K562 (cell line): ENCODE measurements around the gene DCTN2. TPM values are rescaled to one million over a fixed set of nuclear protein-coding genes. Genes with fewer than 3 reads are reported as not detected.

Experiments
- ATAC-seq: fragments of 200-7000 bp; cut with Tn5 transposase; 3 replicates; pipeline ENCODE4 v1.9.1; 2020; ENCODE audit warnings: moderate library complexity
- BruUV-seq: library from RNA; stranded (reverse); fragments of 400-500 nt; replicated peaks from 2 replicates; lab custom pipeline; 2021; lab: Mats Ljungman, UMichigan
- CTCF ChIA-PET: fragments of 300-600 bp; formaldehyde crosslinking; extraction: SDS; loops from one replicate; lab custom pipeline; 2021; ENCODE audit warnings: low intra/inter-chr PET ratio; lab: Yijun Ruan, JAX
- POLR2A ChIA-PET: fragments of 300-600, 350-650 bp; sonication (Branson Sonifier 250); formaldehyde crosslinking; extraction: SDS; loops from one replicate; lab custom pipeline; 2021; ENCODE audit warnings: antibody characterized with exemption, inconsistent platforms; lab: Yijun Ruan, JAX
- DNase-seq, 4 experiments: peaks; one replicate each; pipeline versions ENCODE4 v3.0.0 to v3.0.0-alpha.2; 2011 to 2018; ENCODE audit warnings: low spot score in 3 of 4, mixed read lengths in 3 of 4; ENCODE audit errors: extremely low read depth in 1 of 4
- FAIRE-seq: peaks from 2 replicates; lab custom pipeline; 2011; peaks lifted over from hg19 to GRCh38; lab: Jason Lieb, UNC
- H2AFZ ChIP-seq: 2 replicates; pipeline ENCODE4 v1.6.0; 2011; ENCODE audit warnings: low read depth, low read length, control low read depth, inconsistent platforms
- H3K27ac ChIP-seq: fragments of 200-600 bp; 3 replicates; pipeline ENCODE4 v1.8.0; 2011; ENCODE audit warnings: low read depth, mild to moderate bottlenecking, control low read depth, inconsistent platforms, low read length, moderate library complexity, mixed read lengths; ENCODE audit errors: extremely low read depth
- H3K27me3 ChIP-seq, 2 experiments: fragments of 300-600 bp in 1 of 2; 2 replicates in 1 of 2; 3 replicates in 1 of 2; pipeline versions ENCODE4 v1.6.0 to v1.8.0; 2011; ENCODE audit warnings: inconsistent platforms in 2 of 2, low read length in 2 of 2, mild to moderate bottlenecking in 1 of 2, mixed read lengths in 1 of 2, moderate library complexity in 1 of 2; ENCODE audit not compliant: control insufficient read depth in 2 of 2, insufficient read depth in 2 of 2
- H3K36me3 ChIP-seq: fragments of 300-600 bp; 3 replicates; pipeline ENCODE4 v1.8.0; 2011; ENCODE audit warnings: mild to moderate bottlenecking, low read length, inconsistent platforms; ENCODE audit not compliant: control insufficient read depth, insufficient read depth
- H3K4me1 ChIP-seq, 2 experiments: fragments of 200-600 bp in 1 of 2; replicated peaks in 1 of 2; 2 replicates in 1 of 2; 3 replicates in 1 of 2; pipeline versions ENCODE4 v1.5.1 to v1.8.0; 2011; ENCODE audit warnings: inconsistent platforms in 2 of 2, low read length in 2 of 2, mild to moderate bottlenecking in 1 of 2, mixed read lengths in 1 of 2, moderate library complexity in 1 of 2; ENCODE audit not compliant: control insufficient read depth in 2 of 2, insufficient read depth in 2 of 2
- H3K4me2 ChIP-seq: 2 replicates; pipeline ENCODE4 v1.6.1; 2011; ENCODE audit warnings: low read length, control low read depth, inconsistent platforms, mixed read lengths; ENCODE audit not compliant: insufficient read depth
- H3K4me3 ChIP-seq: fragments of 200-600 bp; sonication (generic), shearing (Covaris generic); 2 replicates; pipeline ENCODE4 v1.5.1; 2016; ENCODE audit warnings: control low read depth, inconsistent platforms
- H3K79me2 ChIP-seq: fragments of 200-600 bp; 3 replicates; pipeline ENCODE4 v1.8.0; 2011; ENCODE audit warnings: low read length, inconsistent platforms; ENCODE audit not compliant: control insufficient read depth, insufficient read depth
- H3K9ac ChIP-seq, 2 experiments: 2 replicates each; pipeline versions ENCODE4 v1.6.0 to v1.6.1; 2011; ENCODE audit warnings: low read depth in 2 of 2, low read length in 2 of 2, control low read depth in 1 of 2, inconsistent platforms in 1 of 2, mild to moderate bottlenecking in 1 of 2, mixed read lengths in 1 of 2; ENCODE audit not compliant: insufficient read depth in 1 of 2
- H3K9me1 ChIP-seq: one replicate; pipeline ENCODE4 v1.6.0; 2011; ENCODE audit warnings: inconsistent platforms, mild to moderate bottlenecking, low read length, moderate library complexity; ENCODE audit not compliant: control insufficient read depth, insufficient read depth
- H3K9me3 ChIP-seq: replicated peaks from 2 replicates; pipeline ENCODE4 v1.5.1; 2011; ENCODE audit warnings: low read depth, low read length, inconsistent platforms; ENCODE audit not compliant: control insufficient read depth, insufficient read depth
- H4K20me1 ChIP-seq: replicated peaks from 2 replicates; pipeline ENCODE4 v1.6.1; 2011; ENCODE audit warnings: low read length, inconsistent platforms, mixed read lengths; ENCODE audit not compliant: control insufficient read depth, insufficient read depth
- CBFA2T2 ChIP-seq: fragments of 450-650 bp; conservative IDR thresholded peaks from 2 replicates; pipeline ENCODE4 v1.6.1; 2017; ENCODE audit warnings: mild to moderate bottlenecking
- CEBPG ChIP-seq, 3 experiments: fragments of 200-800 bp in 1 of 3; sonication (Bioruptor generic) in 1 of 3; sonication (generic) in 1 of 3; formaldehyde crosslinking in 1 of 3; IDR thresholded peaks in 2 of 3; conservative IDR thresholded peaks in 1 of 3; 2 replicates each; pipeline versions ENCODE4 v1.6.1 to v1.8.0; 2016 to 2022; ENCODE audit warnings: missing compliant biosample characterization in 2 of 3, missing genetic modification characterization in 2 of 3, mild to moderate bottlenecking in 1 of 3, missing genetic modification reagents in 1 of 3
- CXXC5 ChIP-seq: fragments of 250-450 bp; sonication (Bioruptor Pico); IDR thresholded peaks from 2 replicates; pipeline ENCODE4 v1.8.0; 2022; ENCODE audit warnings: inconsistent platforms, mild to moderate bottlenecking, moderate library complexity
- DACH1 ChIP-seq: fragments of 450-650 bp; IDR thresholded peaks from 2 replicates; pipeline ENCODE4 v1.6.1; 2018; ENCODE audit not compliant: partially characterized antibody
- FOXA1 ChIP-seq: fragments of 450-650 bp; IDR thresholded peaks from 2 replicates; pipeline ENCODE4 v1.6.1; 2016; ENCODE audit warnings: mild to moderate bottlenecking, borderline replicate concordance
- GABPB1 ChIP-seq: sonication (generic); formaldehyde crosslinking; IDR thresholded peaks from 2 replicates; pipeline ENCODE4 v1.8.0; 2022; ENCODE audit warnings: mild to moderate bottlenecking, missing genetic modification reagents
- MIER1 ChIP-seq: fragments of 450-650 bp; IDR thresholded peaks from 2 replicates; pipeline ENCODE4 v1.6.1; 2016; ENCODE audit warnings: antibody characterized with exemption, mild to moderate bottlenecking, low read depth
- POLR2A ChIP-seq: fragments of 450-650 bp; conservative IDR thresholded peaks from 2 replicates; pipeline ENCODE4 v1.6.1; 2016
- POLR2G ChIP-seq: fragments of 200-400 bp; formaldehyde crosslinking; IDR thresholded peaks from 2 replicates; pipeline ENCODE4 v1.6.1; 2017; ENCODE audit warnings: low read depth, mild to moderate bottlenecking, antibody characterized with exemption, low read length, moderate library complexity
- RBFOX2 ChIP-seq: fragments of 200-400 bp; formaldehyde crosslinking; IDR thresholded peaks from 2 replicates; pipeline ENCODE4 v1.6.1; 2017; ENCODE audit warnings: low read depth, mild to moderate bottlenecking, low read length, moderate library complexity
- SAP30 ChIP-seq: fragments of 200-600 bp; sonication (generic); IDR thresholded peaks from 2 replicates; pipeline ENCODE4 v1.6.1; 2012; ENCODE audit warnings: borderline replicate concordance, low read depth, mild to moderate bottlenecking, moderate library complexity, low read length, control low read depth, inconsistent platforms; ENCODE audit not compliant: insufficient read depth, poor library complexity, severe bottlenecking
- ZNF124 ChIP-seq: sonication (generic); formaldehyde crosslinking; IDR thresholded peaks from 2 replicates; pipeline ENCODE4 v1.8.1; 2022; ENCODE audit warnings: missing genetic modification reagents
- ZNF212 ChIP-seq: fragments of 450-650 bp; formaldehyde crosslinking; IDR thresholded peaks from 2 replicates; pipeline ENCODE4 v1.4.0; 2020; ENCODE audit warnings: mild to moderate bottlenecking
- ZNF507 ChIP-seq: conservative IDR thresholded peaks from 2 replicates; pipeline ENCODE4 v1.6.1; 2017; ENCODE audit warnings: missing genetic modification characterization, missing compliant biosample characterization
- WGBS: fragments of 100-300 bp; shearing (Covaris generic); methylation state at CpG from one replicate; pipeline ENCODE4 v1.1.6; 2016; ENCODE audit warnings: low coverage, mixed read lengths; ENCODE audit not compliant: insufficient coverage; ENCODE audit errors: missing lambda C conversion rate; 5-methylcytosine and 5-hydroxymethylcytosine counted together
- in situ Hi-C: fragments of 300-500 bp; cut with MboI; formaldehyde crosslinking; loops from 4 replicates; pipeline ENCODE4 v1.15.0; 2018; ENCODE audit warnings: inconsistent platforms, mixed read lengths
- intact Hi-C: fragments of 100-400 bp; cut with micrococcal nuclease; formaldehyde crosslinking; loops from 2 replicates; pipeline ENCODE4 v1.14.2; 2022
- polyA plus RNA-seq, 8 experiments: library from polyadenylated mRNA; depleted of rRNA in 4 of 8; stranded (reverse) in 5 of 8; unstranded in 3 of 8; fragments of >200 nt; fragmentation: Nextera tagmentation in 2 of 8; fragmentation: Illumina TruSeq in 1 of 8; extraction: Ambion mirVana in 2 of 8; extraction: Trizol in 1 of 8; gene quantifications; 2 replicates each; pipeline versions ENCODE4 v1.2.1 to v1.2.3, GENCODE V29; 2011 to 2014; ENCODE audit warnings: inconsistent platforms in 1 of 8, missing spikeins in 1 of 8
- total RNA-seq, 7 experiments: library from RNA; depleted of rRNA in 6 of 7; stranded (reverse); fragments of >200 nt in 6 of 7; fragmentation: Illumina TruSeq in 2 of 7; extraction: Trizol in 2 of 7; gene quantifications; 2 replicates each; pipeline versions ENCODE4 v1.2.1 to v1.2.3, GENCODE V29; 2011 to 2021; ENCODE audit warnings: low replicate concordance in 1 of 7
- TF ChIP-seq, protein P1 (sequence below): sonication (generic); formaldehyde crosslinking; IDR thresholded peaks from 2 replicates; pipeline ENCODE4 v1.9.0; 2022; ENCODE audit warnings: mild to moderate bottlenecking, missing genetic modification reagents
- TF ChIP-seq, protein P2 (sequence below): sonication (generic); formaldehyde crosslinking; IDR thresholded peaks from 2 replicates; pipeline ENCODE4 v1.8.1; 2023; ENCODE audit warnings: mild to moderate bottlenecking, missing genetic modification reagents
- TF ChIP-seq, protein P3 (sequence below): sonication (generic); formaldehyde crosslinking; IDR thresholded peaks from 2 replicates; pipeline ENCODE4 v1.8.0; 2023; ENCODE audit warnings: mild to moderate bottlenecking, missing genetic modification reagents

DCTN2 gene
- total and polyA plus RNA-seq, 9 of the 15 experiments (the other 6 are each of a cell fraction or from before 2014, with no cell fraction given): 43.6 to 270 (median 125) TPM

DNA sequence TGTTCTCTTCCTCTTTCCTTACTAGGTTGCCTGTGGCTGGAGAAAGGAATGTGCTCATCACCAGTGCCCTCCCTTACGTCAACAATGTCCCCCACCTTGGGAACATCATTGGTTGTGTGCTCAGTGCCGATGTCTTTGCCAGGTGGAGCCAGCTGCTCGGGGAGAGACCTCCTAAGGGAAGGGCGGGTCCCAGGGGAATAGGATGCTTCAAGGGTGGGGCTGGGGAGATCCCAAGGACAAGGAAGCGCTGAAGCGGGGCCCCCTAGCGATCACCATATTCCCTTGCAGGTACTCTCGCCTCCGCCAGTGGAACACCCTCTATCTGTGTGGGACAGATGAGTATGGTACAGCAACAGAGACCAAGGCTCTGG is 48.9 kb downstream of the DCTN2 start:
- no TSS peak for BruUV-seq
- ChIA-PET CTCF (no interaction called here), POLR2A (interaction anchor here (0.6 to 2.3 kb wide), 7 partner anchors 9 to 91 kb away, joined by 3 to 9 read pairs (median 4); partner anchors contain the start of gene MARS1)
- H2AFZ ChIP-seq: no peak overlapping the region
- peaks cover 6% of the 10 kb centered on the region for H3K9me1 ChIP-seq
- H4K20me1 ChIP-seq: 0 out of 2 replicates have a peak, but pooled peaks cover 3% of the 10 kb centered on the region
- 0 out of 2 replicates have a peak, but pooled peaks cover 3% of the 10 kb centered on the region for H3K9me3 ChIP-seq
- DNase-seq (no peak), FAIRE-seq (no peak), ATAC-seq (peak; percentile 39)
- H3K4me1 ChIP-seq: no peaks in the 10 kb centered on the region
- in situ Hi-C loops: no loop called here
- H3K79me2 ChIP-seq: peaks cover 9% of the 10 kb centered on the region; the same call in 1 of the 3 replicates
- no peak overlapping the region for H3K27ac ChIP-seq
- no peak overlapping the region for H3K9ac ChIP-seq
- 95% methylated on average over 9 of the region's 9 CpGs for WGBS
- intact Hi-C loops: no loop called here
- peaks cover 69% of the 10 kb centered on the region for H3K36me3 ChIP-seq
- H3K4me3 ChIP-seq: no peak overlapping the region
- H3K27me3 ChIP-seq: no peaks in the 10 kb centered on the region
- no peak overlapping the region for H3K4me2 ChIP-seq
- TF ChIP-seq MIER1: no peak
- TF ChIP-seq GABPB1 (CRISPR knock-in tag): no peak
- no peak for TF ChIP-seq FOXA1
- TF ChIP-seq RBFOX2: peak; percentile 52
- TF ChIP-seq, protein P1, sequence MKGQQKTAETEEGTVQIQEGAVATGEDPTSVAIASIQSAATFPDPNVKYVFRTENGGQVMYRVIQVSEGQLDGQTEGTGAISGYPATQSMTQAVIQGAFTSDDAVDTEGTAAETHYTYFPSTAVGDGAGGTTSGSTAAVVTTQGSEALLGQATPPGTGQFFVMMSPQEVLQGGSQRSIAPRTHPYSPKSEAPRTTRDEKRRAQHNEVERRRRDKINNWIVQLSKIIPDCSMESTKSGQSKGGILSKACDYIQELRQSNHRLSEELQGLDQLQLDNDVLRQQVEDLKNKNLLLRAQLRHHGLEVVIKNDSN (CRISPR knock-in tag): no peak
- TF ChIP-seq, protein P2, sequence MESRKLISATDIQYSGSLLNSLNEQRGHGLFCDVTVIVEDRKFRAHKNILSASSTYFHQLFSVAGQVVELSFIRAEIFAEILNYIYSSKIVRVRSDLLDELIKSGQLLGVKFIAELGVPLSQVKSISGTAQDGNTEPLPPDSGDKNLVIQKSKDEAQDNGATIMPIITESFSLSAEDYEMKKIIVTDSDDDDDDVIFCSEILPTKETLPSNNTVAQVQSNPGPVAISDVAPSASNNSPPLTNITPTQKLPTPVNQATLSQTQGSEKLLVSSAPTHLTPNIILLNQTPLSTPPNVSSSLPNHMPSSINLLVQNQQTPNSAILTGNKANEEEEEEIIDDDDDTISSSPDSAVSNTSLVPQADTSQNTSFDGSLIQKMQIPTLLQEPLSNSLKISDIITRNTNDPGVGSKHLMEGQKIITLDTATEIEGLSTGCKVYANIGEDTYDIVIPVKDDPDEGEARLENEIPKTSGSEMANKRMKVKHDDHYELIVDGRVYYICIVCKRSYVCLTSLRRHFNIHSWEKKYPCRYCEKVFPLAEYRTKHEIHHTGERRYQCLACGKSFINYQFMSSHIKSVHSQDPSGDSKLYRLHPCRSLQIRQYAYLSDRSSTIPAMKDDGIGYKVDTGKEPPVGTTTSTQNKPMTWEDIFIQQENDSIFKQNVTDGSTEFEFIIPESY (CRISPR knock-in tag): peak; percentile 85
- no peak for TF ChIP-seq CXXC5
- TF ChIP-seq DACH1: no peak
- TF ChIP-seq SAP30: no peak
- TF ChIP-seq, protein P3, sequence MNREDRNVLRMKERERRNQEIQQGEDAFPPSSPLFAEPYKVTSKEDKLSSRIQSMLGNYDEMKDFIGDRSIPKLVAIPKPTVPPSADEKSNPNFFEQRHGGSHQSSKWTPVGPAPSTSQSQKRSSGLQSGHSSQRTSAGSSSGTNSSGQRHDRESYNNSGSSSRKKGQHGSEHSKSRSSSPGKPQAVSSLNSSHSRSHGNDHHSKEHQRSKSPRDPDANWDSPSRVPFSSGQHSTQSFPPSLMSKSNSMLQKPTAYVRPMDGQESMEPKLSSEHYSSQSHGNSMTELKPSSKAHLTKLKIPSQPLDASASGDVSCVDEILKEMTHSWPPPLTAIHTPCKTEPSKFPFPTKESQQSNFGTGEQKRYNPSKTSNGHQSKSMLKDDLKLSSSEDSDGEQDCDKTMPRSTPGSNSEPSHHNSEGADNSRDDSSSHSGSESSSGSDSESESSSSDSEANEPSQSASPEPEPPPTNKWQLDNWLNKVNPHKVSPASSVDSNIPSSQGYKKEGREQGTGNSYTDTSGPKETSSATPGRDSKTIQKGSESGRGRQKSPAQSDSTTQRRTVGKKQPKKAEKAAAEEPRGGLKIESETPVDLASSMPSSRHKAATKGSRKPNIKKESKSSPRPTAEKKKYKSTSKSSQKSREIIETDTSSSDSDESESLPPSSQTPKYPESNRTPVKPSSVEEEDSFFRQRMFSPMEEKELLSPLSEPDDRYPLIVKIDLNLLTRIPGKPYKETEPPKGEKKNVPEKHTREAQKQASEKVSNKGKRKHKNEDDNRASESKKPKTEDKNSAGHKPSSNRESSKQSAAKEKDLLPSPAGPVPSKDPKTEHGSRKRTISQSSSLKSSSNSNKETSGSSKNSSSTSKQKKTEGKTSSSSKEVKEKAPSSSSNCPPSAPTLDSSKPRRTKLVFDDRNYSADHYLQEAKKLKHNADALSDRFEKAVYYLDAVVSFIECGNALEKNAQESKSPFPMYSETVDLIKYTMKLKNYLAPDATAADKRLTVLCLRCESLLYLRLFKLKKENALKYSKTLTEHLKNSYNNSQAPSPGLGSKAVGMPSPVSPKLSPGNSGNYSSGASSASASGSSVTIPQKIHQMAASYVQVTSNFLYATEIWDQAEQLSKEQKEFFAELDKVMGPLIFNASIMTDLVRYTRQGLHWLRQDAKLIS (CRISPR knock-in tag): no peak
- no peak for TF ChIP-seq ZNF507
- 0 out of 2 replicates have a peak, but pooled peaks have one; percentile 30 for TF ChIP-seq CEBPG (CRISPR knock-in tag; IDR thresholded peaks at IDR 0.05)
- no peak for TF ChIP-seq CEBPG (tag; conservative IDR thresholded peaks at IDR 0.05 in 1 of 2, IDR thresholded peaks at IDR 0.05 in 1 of 2)
- no peak for TF ChIP-seq POLR2A
- peak; percentile 55; the same call in 1 of the 2 replicates for TF ChIP-seq POLR2G
- TF ChIP-seq ZNF212 (CRISPR knock-in tag): no peak
- TF ChIP-seq CBFA2T2: no peak
- TF ChIP-seq ZNF124: no peak
